Uterus (tissue), 4 donors: Measurements from ENCODE around the gene ZNF24. TPM values are rescaled to one million over a fixed set of nuclear protein-coding genes. Genes with fewer than 3 reads are reported as not detected.

Source experiments
- DNase-seq, 2 donors: peaks; one replicate each; pipeline ENCODE4 v3.0.0-alpha.2; 2019 to 2020
- H3K27ac ChIP-seq, 2 donors: fragments of 200-600 bp; sonication (generic); 1 replicate in 1 of 2; 2 replicates in 1 of 2; pipeline ENCODE4 v1.5.1; 2016 to 2018
- H3K27me3 ChIP-seq, 2 donors: fragments of 200-600 bp; sonication (generic); one replicate each; pipeline ENCODE4 v1.5.1; 2018 to 2019; ENCODE audit warnings: control low read depth in 1 of 2
- H3K36me3 ChIP-seq, 2 donors: fragments of 200-600 bp; sonication (generic); one replicate each; pipeline ENCODE4 v1.5.1; 2019; ENCODE audit warnings: control low read depth in 1 of 2
- H3K4me1 ChIP-seq, 2 donors: fragments of 200-600 bp; sonication (generic); one replicate each; pipeline ENCODE4 v1.5.1; 2018 to 2019; ENCODE audit warnings: control low read depth in 1 of 2
- H3K4me3 ChIP-seq, 2 donors: fragments of 200-600 bp; sonication (generic); 1 replicate in 1 of 2; 2 replicates in 1 of 2; pipeline ENCODE4 v1.5.1; 2018 to 2019; ENCODE audit warnings: mild to moderate bottlenecking in 1 of 2
- H3K9me3 ChIP-seq, 2 donors: fragments of 200-600 bp; sonication (generic); one replicate each; pipeline ENCODE4 v1.5.1; 2019; ENCODE audit warnings: control low read depth in 1 of 2
- POLR2A ChIP-seq, 2 donors: fragments of 450-650 bp; IDR thresholded peaks; one replicate each; pipeline ENCODE4 v1.6.1; 2016; ENCODE audit warnings: antibody characterized with exemption in 2 of 2, mild to moderate bottlenecking in 1 of 2, moderate library complexity in 1 of 2
- intact Hi-C: fragments of 100-400 bp; cut with DNase I; formaldehyde crosslinking; loops from one replicate; pipeline ENCODE4 v1.15.1; 2023; ENCODE audit warnings: low total_unique reads
- total RNA-seq, 4 donors: library from RNA; depleted of rRNA in 3 of 4; stranded (reverse); fragments of >200 nt in 3 of 4; gene quantifications; one replicate each; pipeline versions ENCODE4 v1.1.0 to v1.2.4, GENCODE V29; 2014 to 2023
- TF ChIP-seq, protein P1 (sequence below), 4 experiments: fragments of 200-600 bp in 2 of 4; fragments of 450-650 bp in 2 of 4; sonication (generic) in 2 of 4; IDR thresholded peaks; one replicate each; pipeline ENCODE4 v1.5.1; 2016 to 2019; ENCODE audit warnings: antibody characterized with exemption in 4 of 4, mild to moderate bottlenecking in 2 of 4, moderate library complexity in 1 of 4
- donor health status: DM: yes; HTN: yes; CAD: no.

The ZNF24 gene
- total RNA-seq, 4 donors from 2014 or later: 22.0 to 86.7 (median 42.8) TPM

DNA sequence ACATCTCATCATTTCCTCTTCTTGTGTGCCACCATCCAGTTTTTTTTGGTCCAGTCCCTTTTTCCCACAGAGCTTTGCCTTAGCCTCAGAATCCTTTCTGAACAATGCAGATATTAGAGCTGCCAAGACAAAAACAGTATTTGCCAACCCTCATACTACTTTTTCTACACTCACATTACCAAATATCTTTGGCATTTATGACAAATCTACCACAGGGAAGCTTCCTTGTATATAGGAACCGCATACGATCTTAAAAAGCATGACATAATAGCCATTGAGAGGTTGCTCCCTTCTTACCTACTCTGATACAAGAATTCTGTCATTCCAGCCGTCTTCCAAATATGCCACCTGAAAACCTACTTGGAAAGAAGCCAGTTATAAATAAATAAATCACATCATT, 9.4 kb downstream of the ZNF24 start:
- TF ChIP-seq, protein P1, sequence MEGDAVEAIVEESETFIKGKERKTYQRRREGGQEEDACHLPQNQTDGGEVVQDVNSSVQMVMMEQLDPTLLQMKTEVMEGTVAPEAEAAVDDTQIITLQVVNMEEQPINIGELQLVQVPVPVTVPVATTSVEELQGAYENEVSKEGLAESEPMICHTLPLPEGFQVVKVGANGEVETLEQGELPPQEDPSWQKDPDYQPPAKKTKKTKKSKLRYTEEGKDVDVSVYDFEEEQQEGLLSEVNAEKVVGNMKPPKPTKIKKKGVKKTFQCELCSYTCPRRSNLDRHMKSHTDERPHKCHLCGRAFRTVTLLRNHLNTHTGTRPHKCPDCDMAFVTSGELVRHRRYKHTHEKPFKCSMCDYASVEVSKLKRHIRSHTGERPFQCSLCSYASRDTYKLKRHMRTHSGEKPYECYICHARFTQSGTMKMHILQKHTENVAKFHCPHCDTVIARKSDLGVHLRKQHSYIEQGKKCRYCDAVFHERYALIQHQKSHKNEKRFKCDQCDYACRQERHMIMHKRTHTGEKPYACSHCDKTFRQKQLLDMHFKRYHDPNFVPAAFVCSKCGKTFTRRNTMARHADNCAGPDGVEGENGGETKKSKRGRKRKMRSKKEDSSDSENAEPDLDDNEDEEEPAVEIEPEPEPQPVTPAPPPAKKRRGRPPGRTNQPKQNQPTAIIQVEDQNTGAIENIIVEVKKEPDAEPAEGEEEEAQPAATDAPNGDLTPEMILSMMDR (IDR thresholded peaks at IDR 0.05): no peak
- TF ChIP-seq POLR2A (IDR thresholded peaks at IDR 0.05): no peak
- intact Hi-C loops: no loop called here
- Histone ChIP-seq H3K9me3 (no peaks in the 10 kb centered on the region), H3K27ac (no peak overlapping the region), H3K36me3 (no peaks in the 10 kb centered on the region), H3K27me3 (no peaks in the 10 kb centered on the region), H3K4me1 (no peaks in the 10 kb centered on the region), H3K4me3 (no peak overlapping the region)
- no peak for DNase-seq

DNA sequence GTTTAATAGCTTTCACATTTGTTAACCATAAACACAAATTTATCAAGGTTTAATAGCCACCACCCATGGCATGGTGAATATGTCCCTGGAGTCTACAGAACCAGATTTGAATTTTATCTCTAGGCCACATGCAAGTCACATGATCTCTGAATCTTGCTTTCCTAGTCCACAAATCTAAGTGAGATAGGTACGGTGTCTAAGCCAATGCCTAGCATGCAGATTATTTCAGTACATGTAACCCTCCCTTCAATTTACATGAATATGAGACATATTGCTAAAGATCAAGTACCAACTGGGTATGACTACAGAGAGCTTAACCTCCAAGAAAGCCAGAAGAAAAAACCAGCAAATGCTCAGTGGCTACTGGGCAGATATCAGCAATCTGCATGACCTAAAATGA, 10.0 kb downstream of the ZNF24 start:
- Histone ChIP-seq H3K27me3 (no peaks in the 10 kb centered on the region), H3K36me3 (no peaks in the 10 kb centered on the region), H3K4me1 (no peaks in the 10 kb centered on the region), H3K4me3 (no peak overlapping the region), H3K9me3 (no peaks in the 10 kb centered on the region), H3K27ac (no peak overlapping the region)
- no peak for TF ChIP-seq POLR2A (IDR thresholded peaks at IDR 0.05)
- TF ChIP-seq, protein P1 (IDR thresholded peaks at IDR 0.05): no peak
- DNase-seq: no peak
- intact Hi-C loops: no loop called here

DNA sequence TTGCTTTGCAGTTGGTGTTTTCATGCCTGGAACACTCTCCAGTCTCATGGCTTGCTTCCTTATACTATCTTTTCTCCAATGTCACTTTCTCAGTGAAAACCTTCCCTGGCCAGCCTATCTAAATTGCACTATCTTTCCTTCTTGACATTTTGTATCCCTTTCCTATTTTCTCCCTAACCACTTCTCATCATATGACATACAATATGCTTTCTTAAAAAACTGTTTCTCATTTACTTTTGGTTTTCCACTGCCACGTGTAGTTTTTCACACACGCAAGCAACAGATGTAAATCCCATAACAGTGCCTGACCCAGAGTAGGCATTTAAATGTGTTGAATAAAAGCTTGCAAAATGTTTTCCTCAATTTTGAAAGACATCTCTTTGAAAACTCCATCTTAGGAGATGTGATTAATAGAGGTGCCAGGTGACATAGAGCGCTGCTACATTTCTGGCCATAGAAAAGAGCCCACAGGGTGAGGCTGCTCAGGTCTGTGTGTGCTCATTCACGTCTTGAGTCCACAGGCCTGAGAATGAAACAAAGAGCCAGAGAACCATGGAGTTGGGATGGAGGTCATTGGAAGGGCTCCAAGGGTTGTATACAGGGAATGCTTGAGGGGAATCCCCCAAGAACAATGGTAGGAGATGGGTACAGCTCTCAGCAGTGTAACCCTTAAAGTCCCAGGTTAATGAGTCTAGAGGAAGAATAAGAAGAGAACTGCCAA, 12.7 kb downstream of the ZNF24 start:
- intact Hi-C loops: no loop called here
- H3K27me3 ChIP-seq: no peaks in the 10 kb centered on the region
- TF ChIP-seq, protein P1 (IDR thresholded peaks at IDR 0.05): no peak
- no peak for TF ChIP-seq POLR2A (IDR thresholded peaks at IDR 0.05)
- no peak overlapping the region for H3K4me3 ChIP-seq
- no peaks in the 10 kb centered on the region for H3K4me1 ChIP-seq
- no peaks in the 10 kb centered on the region for H3K36me3 ChIP-seq
- H3K27ac ChIP-seq: no peak overlapping the region
- no peak for DNase-seq
- no peaks in the 10 kb centered on the region for H3K9me3 ChIP-seq

DNA sequence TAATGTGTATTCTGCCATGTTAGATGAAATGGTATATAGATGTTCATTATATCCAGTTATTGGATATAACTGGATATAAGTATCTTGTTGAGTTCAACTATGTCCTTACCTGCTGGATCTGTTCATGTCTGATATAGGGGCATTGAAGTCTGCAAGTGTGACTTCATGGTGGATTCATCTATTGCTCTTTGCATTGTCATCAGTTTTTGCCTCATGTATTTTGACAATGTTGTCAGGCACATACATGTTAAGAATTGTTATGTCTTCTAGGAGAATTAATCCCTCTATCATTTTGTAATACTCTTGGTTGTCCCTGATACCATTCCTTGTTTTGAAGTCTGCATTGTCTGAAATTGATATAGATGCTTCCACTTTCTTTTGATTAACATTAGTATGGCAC, 15.4 kb downstream of the ZNF24 start:
- Histone ChIP-seq H3K27me3 (no peaks in the 10 kb centered on the region), H3K9me3 (no peaks in the 10 kb centered on the region), H3K27ac (no peak overlapping the region), H3K4me3 (no peak overlapping the region), H3K4me1 (no peaks in the 10 kb centered on the region), H3K36me3 (no peaks in the 10 kb centered on the region)
- no peak for TF ChIP-seq POLR2A (IDR thresholded peaks at IDR 0.05)
- TF ChIP-seq, protein P1 (IDR thresholded peaks at IDR 0.05): no peak
- DNase-seq: no peak
- intact Hi-C loops: no loop called here

DNA sequence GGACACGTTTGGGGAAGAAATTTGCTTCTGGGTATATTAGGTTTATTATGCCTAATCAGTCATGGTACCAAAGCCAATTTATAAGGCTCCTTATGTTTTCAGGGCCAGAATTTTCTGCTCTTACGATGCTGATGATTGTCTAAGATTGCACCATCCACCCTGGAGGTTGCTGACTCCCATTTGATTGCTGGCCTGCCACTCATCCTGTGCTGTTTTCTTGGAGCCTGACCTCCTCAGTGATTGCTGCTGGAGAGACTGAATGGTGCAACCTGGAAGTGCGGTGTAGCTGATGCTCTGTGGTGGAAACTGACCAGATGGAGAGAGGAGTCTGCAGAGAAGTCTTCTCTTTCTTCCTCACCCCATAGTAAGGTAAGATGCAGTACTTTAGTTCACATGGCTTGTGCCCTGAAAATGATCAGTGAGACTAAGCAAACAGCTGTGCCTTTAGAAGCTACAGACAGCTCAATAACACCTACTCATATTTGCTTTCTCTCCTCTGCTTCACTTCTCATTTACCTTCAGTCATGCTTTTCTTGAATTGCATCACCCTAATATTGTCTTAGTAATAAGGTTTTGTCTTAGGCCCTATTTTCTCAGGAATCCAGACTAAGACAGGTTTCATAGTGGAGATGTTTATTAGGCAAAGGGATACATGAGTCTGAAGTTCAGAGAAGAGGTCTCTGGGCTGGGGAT, 17.4 kb downstream of the ZNF24 start:
- H3K27me3 ChIP-seq: no peaks in the 10 kb centered on the region
- TF ChIP-seq, protein P1 (IDR thresholded peaks at IDR 0.05): no peak
- no peak for TF ChIP-seq POLR2A (IDR thresholded peaks at IDR 0.05)
- DNase-seq: no peak
- no peak overlapping the region for H3K4me3 ChIP-seq
- no peaks in the 10 kb centered on the region for H3K4me1 ChIP-seq
- no peaks in the 10 kb centered on the region for H3K36me3 ChIP-seq
- intact Hi-C loops: no loop called here
- no peak overlapping the region for H3K27ac ChIP-seq
- H3K9me3 ChIP-seq: no peaks in the 10 kb centered on the region
